HG02840 (cell line): Measurements from ENCODE around the gene PGM1.

Source experiments
- ATAC-seq: cut with Tn5 transposase; IDR thresholded peaks from one replicate; pipeline ENCODE4 v1.9.1; 2021; ENCODE audit warnings: mild to moderate bottlenecking, moderate library complexity, moderate number of reproducible peaks; ENCODE audit not compliant: unreplicated experiment, low FRiP score

PGM1 gene

GRCh38 chr1:63691701-63692425 is 98.7 kb downstream of the PGM1 start:
- no peak for ATAC-seq

- ATAC-seq = no peak
Observed at GRCh38 chr1:63693944-63694571, 100.8 kb downstream of the PGM1 start.

- ATAC-seq = no peak
Observed at GRCh38 chr1:63698001-63698838, 105.0 kb downstream of the PGM1 start.

- no peak for ATAC-seq
Observed at GRCh38 chr1:63701187-63701586, 108.0 kb downstream of the PGM1 start.

- no peak for ATAC-seq
Observed at GRCh38 chr1:63703701-63704107, 110.5 kb downstream of the PGM1 start.

GRCh38 chr1:63704443-63704842 is 111.2 kb downstream of the PGM1 start:
- no peak for ATAC-seq

GRCh38 chr1:63705078-63705477 is 111.9 kb downstream of the PGM1 start:
- no peak for ATAC-seq

- ATAC-seq = no peak
Observed at GRCh38 chr1:63709267-63709828, 116.1 kb downstream of the PGM1 start.
